Testis (tissue), 3 donors: Measurements from ENCODE around the gene ZNF335. TPM values are rescaled to one million over a fixed set of nuclear protein-coding genes. Genes with fewer than 3 reads are reported as not detected.

Experiments used
- DNase-seq: peaks from one replicate; pipeline ENCODE4 v3.0.0-alpha.2; 2019
- H3K27ac ChIP-seq, 2 donors: fragments of 200-600 bp; sonication (generic); one replicate each; pipeline ENCODE4 v1.5.1; 2019
- H3K27me3 ChIP-seq: fragments of 200-600 bp; sonication (generic); one replicate; pipeline ENCODE4 v1.5.1; 2019
- H3K36me3 ChIP-seq: fragments of 200-600 bp; sonication (generic); one replicate; pipeline ENCODE4 v1.5.1; 2017; ENCODE audit warnings: low read depth; ENCODE audit errors: missing control alignments
- H3K4me1 ChIP-seq: fragments of 200-600 bp; sonication (generic); one replicate; pipeline ENCODE4 v1.5.1; 2019
- H3K4me3 ChIP-seq, 2 donors: fragments of 200-600 bp; sonication (generic); one replicate each; pipeline ENCODE4 v1.5.1; 2017 to 2019
- H3K9me3 ChIP-seq: fragments of 200-600 bp; sonication (generic); one replicate; pipeline ENCODE4 v1.5.1; 2017
- POLR2A ChIP-seq: fragments of 450-650 bp; IDR thresholded peaks from one replicate; pipeline ENCODE4 v1.6.1; 2017; ENCODE audit warnings: antibody characterized with exemption, mild to moderate bottlenecking, moderate library complexity
- WGBS, 2 donors: methylation state at CpG; one replicate each; pipeline ENCODE4 v1.1.5; 2018; 5-methylcytosine and 5-hydroxymethylcytosine counted together
- intact Hi-C: fragments of 100-400 bp; cut with DNase I; formaldehyde crosslinking; loops from one replicate; pipeline ENCODE4 v1.15.1; 2023; ENCODE audit warnings: low total_unique reads
- polyA plus RNA-seq: library from polyadenylated mRNA; stranded (reverse); fragments of 350-450 nt; fragmentation: Illumina TruSeq; extraction: RNeasy Lipid Tissue Mini Kit (QIAGEN cat#74804); gene quantifications from one replicate; pipeline ENCODE4 v1.2.3, GENCODE V29; 2014; ENCODE audit warnings: low read depth, low replicate concordance; ENCODE audit not compliant: insufficient read depth
- total RNA-seq, 2 donors: library from RNA; depleted of rRNA; stranded (reverse); fragments of >200 nt; gene quantifications; one replicate each; pipeline ENCODE4 v1.2.3, GENCODE V29; 2016
- TF ChIP-seq, protein P1 (sequence below), 3 experiments: fragments of 450-650 bp in 2 of 3; fragments of 200-600 bp in 1 of 3; sonication (generic) in 1 of 3; IDR thresholded peaks; one replicate each; pipeline ENCODE4 v1.5.1; 2016 to 2019; ENCODE audit warnings: antibody characterized with exemption in 3 of 3, mild to moderate bottlenecking in 2 of 3, moderate library complexity in 1 of 3

ZNF335 gene
- total and polyA plus RNA-seq, 3 donors from 2014 or later, result 25.3 to 53.5 (median 50.5) TPM

GRCh38 chr20:45945678-45946148 lies 26.3 kb downstream of the ZNF335 start:
- peak; percentile 62 for DNase-seq
- WGBS, 2 donors, result 52 to 62% methylated on average over 8 to 13 of the region's 13 CpGs
- H3K4me3 ChIP-seq, result no peak overlapping the region
- peaks cover 18% of the 10 kb centered on the region for H3K4me1 ChIP-seq
- no peaks in the 10 kb centered on the region for H3K36me3 ChIP-seq
- H3K9me3 ChIP-seq, result no peaks in the 10 kb centered on the region
- H3K27ac ChIP-seq, result peak overlapping the region; percentile 76 to 83
- intact Hi-C loops, result no loop called here
- no peaks in the 10 kb centered on the region for H3K27me3 ChIP-seq
- TF ChIP-seq, protein P1, sequence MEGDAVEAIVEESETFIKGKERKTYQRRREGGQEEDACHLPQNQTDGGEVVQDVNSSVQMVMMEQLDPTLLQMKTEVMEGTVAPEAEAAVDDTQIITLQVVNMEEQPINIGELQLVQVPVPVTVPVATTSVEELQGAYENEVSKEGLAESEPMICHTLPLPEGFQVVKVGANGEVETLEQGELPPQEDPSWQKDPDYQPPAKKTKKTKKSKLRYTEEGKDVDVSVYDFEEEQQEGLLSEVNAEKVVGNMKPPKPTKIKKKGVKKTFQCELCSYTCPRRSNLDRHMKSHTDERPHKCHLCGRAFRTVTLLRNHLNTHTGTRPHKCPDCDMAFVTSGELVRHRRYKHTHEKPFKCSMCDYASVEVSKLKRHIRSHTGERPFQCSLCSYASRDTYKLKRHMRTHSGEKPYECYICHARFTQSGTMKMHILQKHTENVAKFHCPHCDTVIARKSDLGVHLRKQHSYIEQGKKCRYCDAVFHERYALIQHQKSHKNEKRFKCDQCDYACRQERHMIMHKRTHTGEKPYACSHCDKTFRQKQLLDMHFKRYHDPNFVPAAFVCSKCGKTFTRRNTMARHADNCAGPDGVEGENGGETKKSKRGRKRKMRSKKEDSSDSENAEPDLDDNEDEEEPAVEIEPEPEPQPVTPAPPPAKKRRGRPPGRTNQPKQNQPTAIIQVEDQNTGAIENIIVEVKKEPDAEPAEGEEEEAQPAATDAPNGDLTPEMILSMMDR (IDR thresholded peaks at IDR 0.05), result no peak
- TF ChIP-seq POLR2A, result no peak

DNA sequence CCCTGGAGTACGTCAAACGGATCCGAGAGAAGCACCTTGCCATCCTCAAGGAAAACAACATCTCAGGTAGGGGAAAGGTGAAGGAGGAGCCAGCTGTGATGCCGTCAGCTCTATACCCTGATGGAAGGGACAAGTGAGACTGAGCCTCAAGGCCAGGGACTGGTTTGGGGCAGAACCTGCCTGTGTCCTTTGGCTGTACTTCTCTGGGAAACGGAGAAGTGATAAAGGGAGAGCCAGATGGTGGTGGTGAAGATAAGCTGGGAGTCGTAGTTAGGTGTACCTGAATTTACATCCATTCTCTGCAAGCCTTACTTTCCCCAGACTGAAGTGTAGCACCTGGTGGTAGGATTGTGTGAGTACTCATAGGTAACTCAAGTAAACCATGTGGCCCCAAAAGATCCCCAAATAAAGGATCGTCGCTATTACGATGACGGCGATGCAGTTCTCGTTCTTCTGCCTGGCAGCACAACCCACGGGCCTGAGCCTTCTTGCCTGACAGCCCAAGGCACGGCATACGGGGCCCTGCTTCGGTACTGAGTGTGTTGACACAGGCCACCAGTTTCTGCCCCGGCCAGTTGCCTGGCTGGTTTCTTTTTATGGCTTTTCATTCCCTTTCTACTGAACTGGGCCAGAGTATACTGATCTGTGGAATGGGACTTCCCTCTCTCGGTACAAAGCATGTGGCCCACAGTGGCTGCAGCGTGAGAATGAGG lies 26.9 kb downstream of the ZNF335 start:
- intact Hi-C loops, result no loop called here
- Histone ChIP-seq H3K4me3 (no peak overlapping the region), H3K27ac (peak overlapping the region; percentile 76 to 83), H3K36me3 (no peaks in the 10 kb centered on the region), H3K4me1 (peaks cover 18% of the 10 kb centered on the region), H3K27me3 (no peaks in the 10 kb centered on the region), H3K9me3 (no peaks in the 10 kb centered on the region)
- TF ChIP-seq, protein P1 (IDR thresholded peaks at IDR 0.05), result no peak
- no peak for TF ChIP-seq POLR2A
- no peak for DNase-seq
- WGBS, 2 donors, result 85 to 86% methylated on average over 16 to 19 of the region's 19 CpGs

DNA sequence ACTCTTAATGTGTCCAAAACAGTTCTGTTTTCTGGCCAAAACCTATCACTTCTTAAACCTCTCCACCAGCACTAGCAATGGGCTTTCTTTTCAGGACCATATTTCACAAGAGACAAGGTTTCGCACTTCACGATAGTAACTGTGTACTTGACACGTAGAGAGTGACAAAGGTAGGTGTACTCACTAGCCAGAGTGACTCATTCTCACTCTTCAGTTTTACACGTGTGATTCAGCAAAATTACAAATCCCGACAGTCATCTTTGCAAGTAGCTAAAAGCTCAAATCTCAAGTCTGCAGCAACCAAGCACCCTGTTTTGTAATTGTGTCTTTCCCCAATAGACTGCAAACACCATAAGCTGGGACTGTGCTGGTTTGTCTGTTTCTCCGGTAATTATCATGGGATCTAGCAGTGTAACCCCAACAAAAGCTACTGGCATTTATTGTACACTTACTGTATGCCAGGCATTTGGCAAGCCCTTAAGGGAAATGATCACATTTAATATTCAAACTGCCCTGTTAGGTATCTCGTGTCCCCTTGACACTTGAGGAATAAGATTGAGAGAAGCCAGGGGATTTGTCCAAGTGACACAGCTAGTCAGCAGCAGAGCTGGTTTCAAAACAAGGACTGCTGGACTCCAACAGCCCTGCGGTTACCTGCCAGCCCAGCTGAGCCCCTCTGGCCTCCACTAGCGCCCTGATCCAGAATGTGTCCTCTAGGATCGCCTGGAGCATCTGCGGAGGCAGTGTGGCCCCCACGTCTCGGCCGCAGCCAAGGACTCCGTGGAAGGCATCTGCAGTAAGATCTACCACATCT lies 27.6 kb downstream of the ZNF335 start:
- intact Hi-C loops, result no loop called here
- DNase-seq, result no peak
- H3K4me1 ChIP-seq, result peaks cover 18% of the 10 kb centered on the region
- H3K27me3 ChIP-seq, result no peaks in the 10 kb centered on the region
- H3K36me3 ChIP-seq, result no peaks in the 10 kb centered on the region
- no peaks in the 10 kb centered on the region for H3K9me3 ChIP-seq
- H3K4me3 ChIP-seq, result no peak overlapping the region
- TF ChIP-seq, protein P1 (IDR thresholded peaks at IDR 0.05), result no peak
- TF ChIP-seq POLR2A, result no peak
- no peak overlapping the region for H3K27ac ChIP-seq
- 86 to 87% methylated on average over 7 to 15 of the region's 15 CpGs for WGBS, 2 donors

DNA sequence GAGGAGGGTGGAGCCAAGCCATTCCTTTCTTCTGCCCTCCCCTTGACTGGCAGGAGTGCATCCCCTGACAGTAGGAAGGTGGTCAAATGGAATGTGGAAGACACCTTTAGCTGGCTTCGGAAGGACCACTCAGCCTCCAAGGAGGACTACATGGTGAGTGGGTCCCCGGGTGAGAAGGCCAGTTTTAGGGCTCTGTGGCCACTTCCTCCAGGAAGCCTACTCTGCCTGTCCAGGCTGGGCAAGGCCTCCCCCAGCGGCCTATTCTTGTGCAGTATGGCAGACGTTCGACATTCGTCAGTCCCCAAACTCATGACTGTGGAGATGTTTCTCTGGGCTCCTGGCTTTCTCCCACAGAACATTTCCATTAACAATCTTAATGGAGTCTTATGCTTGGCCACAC lies 28.4 kb downstream of the ZNF335 start:
- Histone ChIP-seq H3K9me3 (no peaks in the 10 kb centered on the region), H3K27me3 (no peaks in the 10 kb centered on the region), H3K27ac (no peak overlapping the region), H3K4me3 (no peak overlapping the region), H3K36me3 (no peaks in the 10 kb centered on the region), H3K4me1 (peaks cover 18% of the 10 kb centered on the region)
- TF ChIP-seq, protein P1 (IDR thresholded peaks at IDR 0.05), result no peak
- no peak for TF ChIP-seq POLR2A
- intact Hi-C loops, result no loop called here
- no peak for DNase-seq
- WGBS, 2 donors, result 89 to 93% methylated on average over 4 to 6 of the region's 6 CpGs
